Endothelial cell of umbilical vein (primary cell): ENCODE results near the gene TOMM40L. TPM values are rescaled to one million over a fixed set of nuclear protein-coding genes. Genes with fewer than 3 reads are reported as not detected.
A peak's percentile ranks its signal among the peaks of the same experiment; 100 is the strongest.

Source experiments
- BruUV-seq: library from RNA; stranded (reverse); fragments of 400-500 nt; replicated peaks from 2 replicates; lab custom pipeline; 2021; lab: Mats Ljungman, UMichigan
- CTCF ChIA-PET: fragments of 300-600, 350-600 bp; sonication (Branson Sonifier 250); formaldehyde crosslinking; loops from one replicate; lab custom pipeline; 2021; ENCODE audit warnings: antibody characterized with exemption, inconsistent platforms; lab: Charles Lee
- POLR2A ChIA-PET: fragments of 300-600, 350-600 bp; sonication (Branson Sonifier 250); formaldehyde crosslinking; loops from one replicate; lab custom pipeline; 2021; ENCODE audit warnings: antibody characterized with exemption, inconsistent platforms; lab: Charles Lee
- DNase-seq: peaks from one replicate; pipeline ENCODE4 v3.0.0-alpha.2; 2011; ENCODE audit warnings: low read depth, low spot score
- FAIRE-seq: peaks from 2 replicates; lab custom pipeline; 2011; peaks lifted over from hg19 to GRCh38; lab: Jason Lieb, UNC
- H2AFZ ChIP-seq: 2 replicates; pipeline ENCODE4 v1.6.0; 2012; ENCODE audit warnings: low read depth, low read length, control low read depth, inconsistent platforms
- H3K27ac ChIP-seq: 2 replicates; pipeline ENCODE4 v1.5.1; 2011; ENCODE audit warnings: low read depth, mild to moderate bottlenecking, control low read depth, low read length, moderate library complexity; ENCODE audit not compliant: insufficient read depth
- H3K27me3 ChIP-seq, 2 experiments: 2 replicates each; pipeline versions ENCODE4 v1.6.0 to v1.6.1; 2011; ENCODE audit warnings: low read length in 2 of 2, mixed read lengths in 1 of 2; ENCODE audit not compliant: control insufficient read depth in 2 of 2, insufficient read depth in 2 of 2
- H3K36me3 ChIP-seq, 2 experiments: 2 replicates in 1 of 2; 3 replicates in 1 of 2; pipeline ENCODE4 v1.5.1; 2011; ENCODE audit warnings: low read length in 2 of 2, mild to moderate bottlenecking in 1 of 2, moderate library complexity in 1 of 2; ENCODE audit not compliant: control insufficient read depth in 2 of 2, insufficient read depth in 2 of 2; ENCODE audit errors: extremely low read depth in 1 of 2
- H3K4me1 ChIP-seq: 3 replicates; pipeline ENCODE4 v1.5.1; 2011; ENCODE audit warnings: mild to moderate bottlenecking, low read length; ENCODE audit not compliant: control insufficient read depth, insufficient read depth; ENCODE audit errors: extremely low read depth
- H3K4me2 ChIP-seq: 2 replicates; pipeline ENCODE4 v1.6.1; 2011; ENCODE audit warnings: low read length, control low read depth, mixed read lengths; ENCODE audit not compliant: insufficient read depth
- H3K4me3 ChIP-seq, 3 experiments: fragments of 200-600 bp in 1 of 3; sonication (generic), shearing (Covaris generic) in 1 of 3; replicated peaks in 1 of 3; 2 replicates each; pipeline ENCODE4 v1.5.1; 2011 to 2016; ENCODE audit warnings: control low read depth in 3 of 3, low read length in 3 of 3, mild to moderate bottlenecking in 2 of 3, inconsistent platforms in 1 of 3, low read depth in 1 of 3, moderate library complexity in 1 of 3; ENCODE audit not compliant: insufficient read depth in 1 of 3
- H3K79me2 ChIP-seq: 2 replicates; pipeline ENCODE4 v1.6.0; 2012; ENCODE audit warnings: low read length, inconsistent platforms; ENCODE audit not compliant: control insufficient read depth, insufficient read depth
- H3K9ac ChIP-seq: replicated peaks from 2 replicates; pipeline ENCODE3; 2011; ENCODE audit warnings: low read length, control low read depth; ENCODE audit not compliant: insufficient read depth; ENCODE audit errors: extremely low read depth
- H3K9me1 ChIP-seq: replicated peaks from 3 replicates; pipeline ENCODE4 v1.6.0; 2011; ENCODE audit warnings: mild to moderate bottlenecking, low read length; ENCODE audit not compliant: control insufficient read depth, insufficient read depth; ENCODE audit errors: extremely low read depth
- H3K9me3 ChIP-seq: replicated peaks from 2 replicates; pipeline ENCODE4 v1.5.1; 2012; ENCODE audit warnings: low read length, inconsistent platforms; ENCODE audit not compliant: control insufficient read depth, insufficient read depth
- H4K20me1 ChIP-seq: replicated peaks from 2 replicates; pipeline ENCODE3; 2011; ENCODE audit warnings: mild to moderate bottlenecking, low read length; ENCODE audit not compliant: control insufficient read depth, insufficient read depth; ENCODE audit errors: extremely low read depth
- EZH2 ChIP-seq: IDR thresholded peaks from 2 replicates; pipeline ENCODE4 v1.6.1; 2012; ENCODE audit warnings: borderline replicate concordance, low read depth, mild to moderate bottlenecking, moderate library complexity, low read length, inconsistent platforms; ENCODE audit not compliant: severe bottlenecking
- JUN ChIP-seq: IDR thresholded peaks from 2 replicates; pipeline ENCODE4 v1.6.1; 2011; ENCODE audit warnings: borderline replicate concordance, low read depth; ENCODE audit not compliant: insufficient read length, insufficient read depth
- MYC ChIP-seq: IDR thresholded peaks from one replicate; pipeline ENCODE4 v1.6.1; 2011; ENCODE audit warnings: mild to moderate bottlenecking, low read depth, low read length
- POLR2A ChIP-seq: IDR thresholded peaks from 2 replicates; pipeline ENCODE4 v1.6.1; 2012; ENCODE audit warnings: low read depth, mild to moderate bottlenecking, control low read depth, low read length
- dilution Hi-C: fragments of 300-500 bp; cut with MboI; formaldehyde crosslinking; loops from one replicate; pipeline ENCODE4 v1.15.0; 2019; ENCODE audit warnings: low sequenced_read_pairs; ENCODE audit not compliant: extremely low pct_ligation_motif_present
- intact Hi-C: fragments of 100-400 bp; cut with micrococcal nuclease; formaldehyde crosslinking; loops from one replicate; pipeline ENCODE4 v1.10.0; 2022
- polyA plus RNA-seq, 4 experiments: library from polyadenylated mRNA; depleted of rRNA in 3 of 4; stranded (reverse) in 3 of 4; unstranded in 1 of 4; fragments of >200 nt; gene quantifications; 2 replicates each; pipeline versions ENCODE4 v1.2.1 to v1.2.3, GENCODE V29; 2011 to 2012; ENCODE audit warnings: missing spikeins in 1 of 4
- total RNA-seq: library from RNA; stranded (reverse); gene quantifications from 2 replicates; pipeline ENCODE4 v1.2.3, GENCODE V29; 2021
- TF ChIP-seq, protein P1 (sequence below): IDR thresholded peaks from 2 replicates; pipeline ENCODE4 v1.6.1; 2011; ENCODE audit not compliant: insufficient read depth, insufficient read length

TOMM40L gene
- total and polyA plus RNA-seq, 2 donors (not counting 3 experiments of a cell fraction or from before 2014, with no cell fraction given) = 18.6 to 18.7 TPM

DNA sequence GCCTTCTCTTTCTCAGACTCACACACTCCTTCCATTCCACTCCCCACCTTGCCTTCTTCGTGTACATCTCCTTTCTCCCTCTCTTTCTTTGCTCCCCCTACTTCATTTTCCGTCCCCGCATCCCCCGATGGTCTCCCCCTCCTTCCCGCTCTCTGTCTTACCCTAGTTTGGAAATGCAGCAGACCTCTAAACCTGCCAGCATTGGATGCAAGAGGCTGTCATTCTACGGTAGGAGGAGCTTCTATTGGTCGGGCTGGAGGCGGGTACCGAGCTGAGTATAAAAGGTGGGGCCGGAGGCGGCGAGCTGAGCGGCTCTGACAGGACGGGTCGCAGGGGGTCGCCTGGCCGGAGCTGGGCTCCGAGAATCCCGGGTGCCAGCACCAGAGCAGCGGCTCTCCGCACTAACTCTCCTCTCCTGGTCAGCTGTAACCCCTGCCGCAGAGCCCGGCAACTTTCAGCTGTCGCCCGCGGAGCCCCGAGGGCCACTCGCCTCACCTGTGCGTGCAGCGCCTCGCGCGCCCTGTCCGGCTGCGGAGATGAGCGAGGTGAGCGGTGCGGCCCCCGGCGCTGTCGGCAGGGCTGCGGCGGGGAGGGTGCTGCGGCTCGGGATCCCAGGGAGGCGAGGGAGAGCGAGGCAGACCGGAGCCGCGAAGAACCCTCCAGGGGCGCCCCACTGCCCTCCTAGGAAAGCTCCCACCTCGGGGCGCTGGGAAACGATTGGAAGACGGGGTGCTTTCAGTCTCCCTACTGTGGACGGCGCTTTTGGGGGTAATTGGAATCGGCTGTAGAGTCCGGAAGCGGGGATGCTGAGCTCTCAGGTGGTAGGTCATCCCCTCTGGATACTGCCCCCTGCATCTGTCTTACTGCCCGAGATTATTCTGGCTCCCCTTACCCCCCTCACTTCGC is 32.8 kb downstream of the TOMM40L start, which contains the start of gene PCP4L1:
Gene PCP4L1 (plus strand): TSS at position 307 of the 906 bp plus-strand sequence. CDS start 230 bp downstream, at position 537.
- intact Hi-C loops (no loop called here), dilution Hi-C loops (no loop called here)
- no peak within 1 kb of the TSS for H3K9ac ChIP-seq
- no peak for FAIRE-seq
- no peaks in the 10 kb centered on the region for H3K79me2 ChIP-seq
- peaks cover 3% of the 10 kb centered on the region for H3K4me1 ChIP-seq
- no peak within 1 kb of the TSS for H3K27ac ChIP-seq
- peak within 1 kb of the TSS; percentile 45 for H3K4me2 ChIP-seq
- H3K9me3 ChIP-seq = no peaks in the 10 kb centered on the region
- H3K27me3 ChIP-seq = peaks cover 31 to 39% of the 10 kb centered on the region in 2 experiments
- H3K36me3 ChIP-seq = no peaks in the 10 kb centered on the region
- ChIA-PET POLR2A (no interaction called here), CTCF (interaction anchor here (1.0 to 2.0 kb wide), 6 partner anchors 31 to 124 kb away, joined by 3 to 6 read pairs (median 4); partner anchors contain the start of gene TOMM40L)
- no TSS peak for BruUV-seq
- peak within 1 kb of the TSS; percentile 6 to 29 (median 18) for H3K4me3 ChIP-seq
- H2AFZ ChIP-seq = peak within 1 kb of the TSS; percentile 74
- H4K20me1 ChIP-seq = no peaks in the 10 kb centered on the region
- DNase-seq = peak; percentile 47
- TF ChIP-seq JUN (no peak), MYC (no peak), EZH2 (peak; percentile 76)
- TF ChIP-seq, protein P1, sequence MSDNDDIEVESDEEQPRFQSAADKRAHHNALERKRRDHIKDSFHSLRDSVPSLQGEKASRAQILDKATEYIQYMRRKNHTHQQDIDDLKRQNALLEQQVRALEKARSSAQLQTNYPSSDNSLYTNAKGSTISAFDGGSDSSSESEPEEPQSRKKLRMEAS = no peak
- H3K9me1 ChIP-seq = no peaks in the 10 kb centered on the region

- Histone ChIP-seq H3K9ac (no peak overlapping the region), H2AFZ (no peak overlapping the region), H3K79me2 (no peaks in the 10 kb centered on the region), H3K36me3 (no peaks in the 10 kb centered on the region), H3K9me1 (no peaks in the 10 kb centered on the region), H3K4me3 (no peak overlapping the region), H3K27me3 (peaks cover 31 to 39% of the 10 kb centered on the region in 2 experiments), H3K27ac (no peak overlapping the region), H4K20me1 (no peaks in the 10 kb centered on the region), H3K4me2 (no peak overlapping the region), H3K4me1 (peaks cover 3% of the 10 kb centered on the region), H3K9me3 (no peaks in the 10 kb centered on the region)
- CTCF ChIA-PET = interaction anchor here (1.0 kb wide), 1 partner anchor 31 kb away, joined by 3 read pairs; no protein-coding TSS in a partner anchor
- POLR2A ChIA-PET = no interaction called here
- no peak for TF ChIP-seq POLR2A
- peak; percentile 15 for TF ChIP-seq EZH2
- dilution Hi-C loops = no loop called here
- no TSS peak for BruUV-seq
- no peak for DNase-seq
- intact Hi-C loops = no loop called here
- no peak for FAIRE-seq
These were observed 33.5 kb downstream of the TOMM40L start for GRCh38 chr1:161259345-161259702.
